Fibroblast of villous mesenchyme (primary cell): Measurements from ENCODE around the gene GAS2L2. TPM values are rescaled to one million over a fixed set of nuclear protein-coding genes. Genes with fewer than 3 reads are reported as not detected.
"Not testable (repeated sequence)": the region's sequence is repeated elsewhere in the genome, so short reads cannot be mapped to it uniquely, and the experiment has no call there.

Experiments
- DNase-seq: peaks from one replicate; pipeline ENCODE4 v3.0.0-alpha.2; 2010; ENCODE audit warnings: low read depth
- H3K4me3 ChIP-seq: 2 replicates; pipeline ENCODE4 v1.5.1; 2011; ENCODE audit warnings: low read depth, mild to moderate bottlenecking, low read length
- CTCF ChIP-seq: IDR thresholded peaks from 2 replicates; pipeline ENCODE4 v1.5.1; 2012; ENCODE audit warnings: low read depth, mild to moderate bottlenecking, low read length; ENCODE audit not compliant: insufficient read depth
- total RNA-seq: library from RNA; depleted of rRNA; stranded (reverse); fragments of >200 nt; gene quantifications from 2 replicates; pipeline ENCODE4 v1.2.3, GENCODE V29; 2012

Gene GAS2L2
- total RNA-seq, 1 donor = not detected

- TF ChIP-seq CTCF = no peak
- peak; percentile 40 for DNase-seq
Observed at GRCh38 chr17:35709874-35710273, 43.2 kb downstream of the GAS2L2 start.

GRCh38 chr17:35708951-35709350 lies 44.1 kb downstream of the GAS2L2 start:
- TF ChIP-seq CTCF = no peak
- DNase-seq = no peak
- no peak overlapping the region for H3K4me3 ChIP-seq

More at GRCh38 chr17:35709874-35710273, 43.2 kb downstream of the GAS2L2 start:
- H3K4me3 ChIP-seq = no peak overlapping the region

GRCh38 chr17:35708149-35708548 lies 44.9 kb downstream of the GAS2L2 start:
- TF ChIP-seq CTCF = no peak
- DNase-seq = no peak

GRCh38 chr17:35705705-35706104 lies 47.3 kb downstream of the GAS2L2 start:
- no peak for DNase-seq
- no peak for TF ChIP-seq CTCF
- H3K4me3 ChIP-seq = no peak overlapping the region

More at GRCh38 chr17:35708149-35708548, 44.9 kb downstream of the GAS2L2 start:
- no peak overlapping the region for H3K4me3 ChIP-seq

GRCh38 chr17:35705230-35705629 lies 47.8 kb downstream of the GAS2L2 start:
- TF ChIP-seq CTCF = no peak
- H3K4me3 ChIP-seq = no peak overlapping the region
- DNase-seq = no peak

- H3K4me3 ChIP-seq, DNase-seq: not testable (repeated sequence)
Observed at GRCh38 chr17:35703308-35703707, 49.7 kb downstream of the GAS2L2 start.

GRCh38 chr17:35701491-35701890 lies 51.5 kb downstream of the GAS2L2 start:
- DNase-seq = no peak
- TF ChIP-seq CTCF = no peak
- H3K4me3 ChIP-seq = no peak overlapping the region

GRCh38 chr17:35700150-35700549 lies 52.9 kb downstream of the GAS2L2 start:
- no peak overlapping the region for H3K4me3 ChIP-seq
- TF ChIP-seq CTCF = no peak
- peak; percentile 70 for DNase-seq
